OCI-LY1 (cell line): ENCODE data around the gene HIPK3.
"Not testable (repeated sequence)": the region's sequence is repeated elsewhere in the genome, so short reads cannot be mapped to it uniquely, and the experiment has no call there.

Experiments
- H2AFZ ChIP-seq: fragments of 200-600 bp; sonication (generic), shearing (Covaris generic); 2 replicates; pipeline ENCODE4 v1.6.0; 2014; ENCODE audit warnings: antibody characterized with exemption, mild to moderate bottlenecking, low read length
- H3F3A ChIP-seq: fragments of 200-600 bp; sonication (generic), shearing (Covaris generic); 2 replicates; pipeline ENCODE4 v1.6.0; 2014; ENCODE audit warnings: mild to moderate bottlenecking, antibody characterized with exemption, low read length, moderate library complexity; ENCODE audit not compliant: insufficient read depth
- H3K27ac ChIP-seq: fragments of 200-600 bp; sonication (generic); 2 replicates; pipeline ENCODE4 v1.5.1; 2014; ENCODE audit warnings: low read length, mixed run types, mild to moderate bottlenecking, low read depth; ENCODE audit not compliant: poor library complexity, severe bottlenecking
- H3K27me3 ChIP-seq: fragments of 200-600 bp; sonication (generic); 2 replicates; pipeline ENCODE4 v1.6.0; 2014; ENCODE audit warnings: antibody characterized with exemption, mild to moderate bottlenecking, low read length, moderate library complexity; ENCODE audit not compliant: insufficient read depth
- H3K36me3 ChIP-seq: fragments of 200-600 bp; sonication (generic); 2 replicates; pipeline ENCODE4 v1.6.1; 2014; ENCODE audit warnings: mild to moderate bottlenecking, antibody characterized with exemption, low read length, moderate library complexity, mixed read lengths; ENCODE audit not compliant: insufficient read depth
- H3K4me1 ChIP-seq: fragments of 200-600 bp; sonication (generic); 2 replicates; pipeline ENCODE4 v1.5.1; 2014; ENCODE audit warnings: mild to moderate bottlenecking, low read length, moderate library complexity; ENCODE audit not compliant: insufficient read depth, severe bottlenecking
- H3K4me2 ChIP-seq: fragments of 200-600 bp; sonication (generic), shearing (Covaris generic); 2 replicates; pipeline ENCODE4 v1.6.1; 2014; ENCODE audit warnings: low read length
- H3K4me3 ChIP-seq: fragments of 200-600 bp; sonication (generic); 2 replicates; pipeline ENCODE4 v1.5.1; 2014; ENCODE audit warnings: low read length, low read depth, mild to moderate bottlenecking, mixed read lengths; ENCODE audit not compliant: poor library complexity, severe bottlenecking
- H3K79me2 ChIP-seq: fragments of 200-600 bp; shearing (Covaris generic); 2 replicates; pipeline ENCODE4 v1.6.1; 2016; ENCODE audit warnings: mixed run types, low read length, mixed read lengths; ENCODE audit not compliant: insufficient read depth
- H3K9ac ChIP-seq: fragments of 200-600 bp; sonication (generic), shearing (Covaris generic); 2 replicates; pipeline ENCODE4 v1.6.1; 2014; ENCODE audit warnings: mild to moderate bottlenecking, low read length, mixed read lengths
- H3K9me2 ChIP-seq: fragments of 200-600 bp; sonication (generic), shearing (Covaris generic); 2 replicates; pipeline ENCODE4 v1.6.1; 2014; ENCODE audit warnings: low read depth, mild to moderate bottlenecking, low read length, mixed read lengths
- H3K9me3 ChIP-seq: fragments of 200-600 bp; shearing (Covaris generic); 2 replicates; pipeline ENCODE4 v1.6.1; 2014; ENCODE audit warnings: low read length, mixed read lengths
- H4K20me1 ChIP-seq: fragments of 200-600 bp; sonication (generic), shearing (Covaris generic); 2 replicates; pipeline ENCODE4 v1.6.0; 2016; ENCODE audit warnings: mild to moderate bottlenecking, low read length; ENCODE audit not compliant: insufficient read depth
- CTCF ChIP-seq: fragments of 200-600 bp; sonication (generic), shearing (Covaris generic); IDR thresholded peaks from 2 replicates; pipeline ENCODE4 v1.5.1; 2017; ENCODE audit warnings: mild to moderate bottlenecking, antibody characterized with exemption, low read length, moderate library complexity, mixed read lengths
- EZH2 ChIP-seq: fragments of 200-600 bp; sonication (generic), shearing (Covaris generic); IDR thresholded peaks from 2 replicates; pipeline ENCODE4 v1.8.0; 2017; ENCODE audit warnings: borderline replicate concordance, mixed run types, mild to moderate bottlenecking, antibody characterized with exemption, low read length, moderate library complexity, mixed read lengths

The HIPK3 gene

GRCh38 chr11:33242575-33242974 lies 14.6 kb upstream of the HIPK3 start:
- H3K9ac ChIP-seq, result no peak overlapping the region
- no peaks in the 10 kb centered on the region for H3K4me1 ChIP-seq
- no peaks in the 10 kb centered on the region for H3K27me3 ChIP-seq
- TF ChIP-seq EZH2, result no peak
- TF ChIP-seq CTCF, result no peak
- no peak overlapping the region for H3K4me3 ChIP-seq
- no peak overlapping the region for H2AFZ ChIP-seq
- H4K20me1 ChIP-seq, result no peaks in the 10 kb centered on the region
- no peaks in the 10 kb centered on the region for H3K79me2 ChIP-seq
- no peak overlapping the region for H3K4me2 ChIP-seq
- H3K27ac ChIP-seq, result no peak overlapping the region
- no peaks in the 10 kb centered on the region for H3K36me3 ChIP-seq
- H3K9me2 ChIP-seq, result no peaks in the 10 kb centered on the region
- H3F3A ChIP-seq, result no peaks in the 10 kb centered on the region
- H3K9me3 ChIP-seq, result no peaks in the 10 kb centered on the region

- H3K4me2 ChIP-seq, H3K27ac ChIP-seq, H3K36me3 ChIP-seq, H3K79me2 ChIP-seq, H3K9me3 ChIP-seq, H3K9ac ChIP-seq, H3K4me1 ChIP-seq, H3F3A ChIP-seq, H4K20me1 ChIP-seq, H2AFZ ChIP-seq, H3K27me3 ChIP-seq, H3K9me2 ChIP-seq, H3K4me3 ChIP-seq: not testable (repeated sequence)
Measured at GRCh38 chr11:33243654-33244053, 13.5 kb upstream of the HIPK3 start.

GRCh38 chr11:33248416-33248971 lies 8.7 kb upstream of the HIPK3 start:
- Histone ChIP-seq H3K4me3 (no peak overlapping the region), H3K4me2 (no peak overlapping the region), H3K9me3 (no peaks in the 10 kb centered on the region), H3K27ac (no peak overlapping the region), H3K27me3 (no peaks in the 10 kb centered on the region), H3K4me1 (no peaks in the 10 kb centered on the region), H4K20me1 (no peaks in the 10 kb centered on the region), H2AFZ (no peak overlapping the region), H3K9me2 (no peaks in the 10 kb centered on the region), H3K36me3 (no peaks in the 10 kb centered on the region), H3F3A (no peaks in the 10 kb centered on the region), H3K9ac (no peak overlapping the region), H3K79me2 (no peaks in the 10 kb centered on the region)
- TF ChIP-seq CTCF, result no peak
- no peak for TF ChIP-seq EZH2

- Histone ChIP-seq H3K4me1 (peaks cover 26% of the 10 kb centered on the region), H3K9me3 (no peaks in the 10 kb centered on the region), H3K9me2 (no peaks in the 10 kb centered on the region), H3K27ac (peak overlapping the region; percentile 43), H3F3A (no peaks in the 10 kb centered on the region), H4K20me1 (no peaks in the 10 kb centered on the region), H3K4me2 (peak overlapping the region; percentile 94), H3K9ac (peak overlapping the region; percentile 78), H3K4me3 (peak overlapping the region; percentile 87), H3K27me3 (no peaks in the 10 kb centered on the region), H3K36me3 (no peaks in the 10 kb centered on the region), H2AFZ (peak overlapping the region; percentile 97), H3K79me2 (peaks cover 24% of the 10 kb centered on the region)
- TF ChIP-seq CTCF, result no peak
- no peak for TF ChIP-seq EZH2
Measured at GRCh38 chr11:33256031-33256812, 959 bp upstream of the HIPK3 start.
